RWPE1 (cell line): Measurements from ENCODE around the gene TMEM161B.

ENCODE experiments used
- CTCF ChIA-PET: fragments of 350-600 bp; sonication (Branson Sonifier 250); formaldehyde crosslinking; extraction: SDS; loops from one replicate; lab custom pipeline; 2021; lab: Yijun Ruan, JAX
- POLR2A ChIA-PET: fragments of 400-600 bp; formaldehyde crosslinking; extraction: SDS; loops from one replicate; lab custom pipeline; 2020; ENCODE audit warnings: antibody characterized with exemption; ENCODE audit not compliant: low non-redundant PET; lab: Yijun Ruan, JAX
- DNase-seq: peaks from one replicate; pipeline ENCODE4 v3.0.0; 2012; ENCODE audit warnings: low spot score
- H3K27ac ChIP-seq: fragments of 450-650 bp; 2 replicates; pipeline ENCODE4 v1.5.1; 2017
- CTCF ChIP-seq: fragments of 450-650 bp; conservative IDR thresholded peaks from 2 replicates; pipeline ENCODE4 v1.5.1; 2017; ENCODE audit warnings: low read depth, mild to moderate bottlenecking

Gene TMEM161B

GRCh38 chr5:88159591-88159990, 109.1 kb downstream of the TMEM161B start:
- CTCF ChIA-PET: interaction anchor here (0.6 kb wide), 1 partner anchor 9 kb away, joined by 3 read pairs; no protein-coding TSS in a partner anchor
- no peak for DNase-seq
- TF ChIP-seq CTCF: no peak
- POLR2A ChIA-PET: no interaction called here
- H3K27ac ChIP-seq: no peak overlapping the region

- H3K27ac ChIP-seq: no peak overlapping the region
- no peak for TF ChIP-seq CTCF
- ChIA-PET CTCF (no interaction called here), POLR2A (no interaction called here)
- no peak for DNase-seq
Measured at GRCh38 chr5:88158056-88158455, 110.6 kb downstream of the TMEM161B start.

GRCh38 chr5:88154891-88155290, 113.8 kb downstream of the TMEM161B start:
- TF ChIP-seq CTCF: no peak
- no peak overlapping the region for H3K27ac ChIP-seq
- CTCF ChIA-PET: interaction anchor here (1.0 kb wide), 1 partner anchor 536 kb away, joined by 4 read pairs; no protein-coding TSS in a partner anchor
- POLR2A ChIA-PET: no interaction called here
- DNase-seq: no peak

- H3K27ac ChIP-seq: no peak overlapping the region
- ChIA-PET CTCF (interaction anchor here (0.6 kb wide), 1 partner anchor 9 kb away, joined by 3 read pairs; no protein-coding TSS in a partner anchor), POLR2A (no interaction called here)
- no peak for DNase-seq
- TF ChIP-seq CTCF: no peak
Measured at GRCh38 chr5:88150747-88151146, 117.9 kb downstream of the TMEM161B start.

GRCh38 chr5:88145611-88146467, 122.8 kb downstream of the TMEM161B start:
- no peak for DNase-seq
- ChIA-PET CTCF (interaction anchor here (1.0 kb wide), 1 partner anchor 365 kb away, joined by 5 read pairs; no protein-coding TSS in a partner anchor), POLR2A (no interaction called here)
- TF ChIP-seq CTCF: no peak
- H3K27ac ChIP-seq: no peak overlapping the region

GRCh38 chr5:88145221-88145610, 123.4 kb downstream of the TMEM161B start:
- TF ChIP-seq CTCF: no peak
- H3K27ac ChIP-seq: no peak overlapping the region
- no peak for DNase-seq
- CTCF ChIA-PET: no interaction called here
- POLR2A ChIA-PET: no interaction called here
